Neural crest cell (in vitro differentiated cells): ENCODE results near the gene FHIT. TPM values are rescaled to one million over a fixed set of nuclear protein-coding genes. Genes with fewer than 3 reads are reported as not detected.

Experiments
- DNase-seq: peaks from one replicate; pipeline ENCODE4 v3.0.0; 2021; ENCODE audit warnings: low read depth, mixed read lengths, low spot score
- H3K27ac Mint-ChIP-seq: one replicate; pipeline ENCODE4 v1.8.0; 2021; ENCODE audit warnings: mild to moderate bottlenecking, mixed read lengths; ENCODE audit not compliant: unreplicated experiment
- H3K27me3 Mint-ChIP-seq: 2 replicates; pipeline ENCODE4 v1.8.0; 2021; ENCODE audit warnings: low read depth, mild to moderate bottlenecking, mixed read lengths
- H3K36me3 Mint-ChIP-seq: 2 replicates; pipeline ENCODE4 v1.8.0; 2021; ENCODE audit warnings: low read depth, mild to moderate bottlenecking, mixed read lengths
- H3K4me1 Mint-ChIP-seq: 2 replicates; pipeline ENCODE4 v1.8.0; 2021; ENCODE audit warnings: mixed read lengths
- H3K4me3 Mint-ChIP-seq: one replicate; pipeline ENCODE4 v1.8.0; 2021; ENCODE audit warnings: mild to moderate bottlenecking, mixed read lengths
- H3K9me3 Mint-ChIP-seq: 2 replicates; pipeline ENCODE4 v1.8.0; 2021; ENCODE audit warnings: mixed read lengths
- total RNA-seq: library from RNA; stranded (reverse); gene quantifications from 2 replicates; pipeline ENCODE4 v1.2.1, GENCODE V29; 2021
- TF ChIP-seq, protein P1 (sequence below): fragments of 200-600 bp; sonication (generic); conservative IDR thresholded peaks from 2 replicates; pipeline ENCODE4 v1.5.0; 2021; ENCODE audit warnings: antibody characterized with exemption, mild to moderate bottlenecking

FHIT gene
- total RNA-seq, 1 donor from 2014 or later = 5.2 TPM

GRCh38 chr3:60344340-60344739 lies 906.9 kb downstream of the FHIT start:
- Mint-ChIP-seq H3K36me3 (no peaks in the 10 kb centered on the region), H3K27ac (no peak overlapping the region), H3K9me3 (no peaks in the 10 kb centered on the region), H3K4me3 (no peak overlapping the region), H3K4me1 (no peaks in the 10 kb centered on the region), H3K27me3 (no peaks in the 10 kb centered on the region)
- TF ChIP-seq, protein P1, sequence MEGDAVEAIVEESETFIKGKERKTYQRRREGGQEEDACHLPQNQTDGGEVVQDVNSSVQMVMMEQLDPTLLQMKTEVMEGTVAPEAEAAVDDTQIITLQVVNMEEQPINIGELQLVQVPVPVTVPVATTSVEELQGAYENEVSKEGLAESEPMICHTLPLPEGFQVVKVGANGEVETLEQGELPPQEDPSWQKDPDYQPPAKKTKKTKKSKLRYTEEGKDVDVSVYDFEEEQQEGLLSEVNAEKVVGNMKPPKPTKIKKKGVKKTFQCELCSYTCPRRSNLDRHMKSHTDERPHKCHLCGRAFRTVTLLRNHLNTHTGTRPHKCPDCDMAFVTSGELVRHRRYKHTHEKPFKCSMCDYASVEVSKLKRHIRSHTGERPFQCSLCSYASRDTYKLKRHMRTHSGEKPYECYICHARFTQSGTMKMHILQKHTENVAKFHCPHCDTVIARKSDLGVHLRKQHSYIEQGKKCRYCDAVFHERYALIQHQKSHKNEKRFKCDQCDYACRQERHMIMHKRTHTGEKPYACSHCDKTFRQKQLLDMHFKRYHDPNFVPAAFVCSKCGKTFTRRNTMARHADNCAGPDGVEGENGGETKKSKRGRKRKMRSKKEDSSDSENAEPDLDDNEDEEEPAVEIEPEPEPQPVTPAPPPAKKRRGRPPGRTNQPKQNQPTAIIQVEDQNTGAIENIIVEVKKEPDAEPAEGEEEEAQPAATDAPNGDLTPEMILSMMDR = no peak
- DNase-seq = no peak

- no peak for DNase-seq
- TF ChIP-seq, protein P1 = no peak
- H3K36me3 Mint-ChIP-seq = no peaks in the 10 kb centered on the region
- H3K4me1 Mint-ChIP-seq = no peaks in the 10 kb centered on the region
- H3K4me3 Mint-ChIP-seq = no peak overlapping the region
- H3K9me3 Mint-ChIP-seq = no peaks in the 10 kb centered on the region
- no peaks in the 10 kb centered on the region for H3K27me3 Mint-ChIP-seq
- no peak overlapping the region for H3K27ac Mint-ChIP-seq
Measured at GRCh38 chr3:60343831-60344230, 907.4 kb downstream of the FHIT start.

DNA sequence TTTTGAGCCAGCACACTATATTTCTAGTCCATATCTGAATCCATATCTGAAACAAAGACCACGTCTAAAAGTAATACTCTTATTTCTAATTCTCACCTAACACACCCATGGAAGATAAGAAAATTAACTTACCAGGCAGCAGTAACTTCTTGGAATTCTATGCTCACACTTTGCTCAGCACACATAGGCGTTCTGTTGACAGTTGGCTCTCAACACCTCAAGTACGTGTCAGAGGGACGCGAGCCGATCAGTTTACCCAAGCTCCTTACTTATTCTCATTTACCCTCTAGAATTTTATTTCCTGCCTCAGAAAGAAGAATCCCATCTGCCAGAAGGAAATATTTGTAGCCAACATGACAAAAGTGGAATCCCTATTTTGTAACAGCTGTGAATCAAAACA lies 911.9 kb downstream of the FHIT start:
- Mint-ChIP-seq H3K36me3 (no peaks in the 10 kb centered on the region), H3K9me3 (no peaks in the 10 kb centered on the region), H3K27ac (no peak overlapping the region), H3K4me1 (no peaks in the 10 kb centered on the region), H3K27me3 (no peaks in the 10 kb centered on the region), H3K4me3 (no peak overlapping the region)
- TF ChIP-seq, protein P1 = no peak
- DNase-seq = no peak

DNA sequence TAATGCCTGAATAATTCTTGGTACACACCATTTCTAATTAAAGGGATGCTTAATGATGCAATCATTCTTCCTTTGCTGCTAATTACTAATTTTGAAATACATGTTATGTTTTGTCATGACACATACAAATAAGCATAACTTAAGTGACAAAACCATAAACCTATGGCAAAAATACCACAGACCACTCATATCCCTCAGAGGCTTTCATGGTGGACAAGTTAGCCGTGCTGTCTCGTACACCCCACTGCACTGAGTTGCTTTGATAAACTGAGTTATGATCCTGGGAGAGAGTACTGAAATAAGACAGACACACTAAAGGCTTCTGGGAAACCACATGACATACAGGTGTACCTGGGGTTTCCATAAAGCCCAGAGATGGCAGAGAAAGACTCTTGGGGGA lies 913.8 kb downstream of the FHIT start:
- H3K4me3 Mint-ChIP-seq = no peak overlapping the region
- no peak overlapping the region for H3K27ac Mint-ChIP-seq
- H3K27me3 Mint-ChIP-seq = no peaks in the 10 kb centered on the region
- no peaks in the 10 kb centered on the region for H3K9me3 Mint-ChIP-seq
- no peak for DNase-seq
- TF ChIP-seq, protein P1 = no peak
- H3K4me1 Mint-ChIP-seq = no peaks in the 10 kb centered on the region
- no peaks in the 10 kb centered on the region for H3K36me3 Mint-ChIP-seq

DNA sequence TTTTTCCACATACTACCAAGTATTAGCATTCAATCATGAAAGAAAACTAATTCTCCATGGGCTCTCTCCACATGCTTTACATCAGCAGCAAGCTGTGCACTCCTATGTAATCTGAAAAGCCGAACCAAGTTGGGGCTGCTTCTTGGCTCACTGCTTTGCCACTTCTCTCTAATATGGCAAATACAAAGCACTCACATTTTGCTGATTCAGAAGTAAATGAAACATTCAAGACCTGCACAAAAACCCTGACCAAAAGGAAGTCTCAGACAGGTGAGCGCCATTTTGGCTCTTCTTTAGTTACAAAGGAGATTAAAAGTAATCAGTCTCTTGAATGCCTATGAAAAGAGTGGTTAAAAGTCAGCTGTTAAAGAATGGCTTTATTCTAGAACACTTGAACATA lies 915.2 kb downstream of the FHIT start:
- H3K36me3 Mint-ChIP-seq = no peaks in the 10 kb centered on the region
- H3K27ac Mint-ChIP-seq = no peak overlapping the region
- peaks cover 2% of the 10 kb centered on the region for H3K9me3 Mint-ChIP-seq
- TF ChIP-seq, protein P1 = no peak
- H3K4me3 Mint-ChIP-seq = no peak overlapping the region
- H3K4me1 Mint-ChIP-seq = no peaks in the 10 kb centered on the region
- no peaks in the 10 kb centered on the region for H3K27me3 Mint-ChIP-seq
- no peak for DNase-seq

DNA sequence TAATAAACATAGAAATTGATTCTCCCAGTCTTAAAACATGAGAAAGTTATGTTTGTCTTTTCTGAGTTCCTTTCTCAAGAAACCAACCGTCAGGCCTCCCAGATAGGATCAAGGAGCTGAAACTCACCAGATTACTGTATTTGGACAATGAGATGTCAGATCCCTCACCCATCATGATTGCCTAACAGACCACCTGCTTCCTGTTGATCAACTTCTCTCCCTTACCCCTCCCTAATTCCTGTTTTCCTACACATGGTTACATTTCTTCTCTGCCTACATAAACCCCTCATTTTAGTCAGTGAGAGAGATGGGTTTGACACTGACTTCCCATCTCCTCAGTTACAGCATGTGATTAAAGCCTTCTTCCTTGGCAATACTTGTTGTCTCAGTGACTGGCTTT lies 917.5 kb downstream of the FHIT start:
- H3K9me3 Mint-ChIP-seq = peaks cover 3% of the 10 kb centered on the region
- H3K4me1 Mint-ChIP-seq = no peaks in the 10 kb centered on the region
- no peaks in the 10 kb centered on the region for H3K36me3 Mint-ChIP-seq
- TF ChIP-seq, protein P1 = no peak
- no peak for DNase-seq
- H3K27ac Mint-ChIP-seq = no peak overlapping the region
- no peaks in the 10 kb centered on the region for H3K27me3 Mint-ChIP-seq
- no peak overlapping the region for H3K4me3 Mint-ChIP-seq
